Coronary artery (tissue), 2 donors: Measurements from ENCODE around the gene DRD3.

Experiments used
- DNase-seq: peaks from one replicate; pipeline ENCODE4 v3.0.0-alpha.2; 2017; ENCODE audit warnings: low spot score
- H3K27ac ChIP-seq, 2 donors: fragments of 200-600 bp; sonication (generic); one replicate each; pipeline ENCODE4 v1.5.1; 2016 to 2019
- H3K4me3 ChIP-seq: fragments of 200-600 bp; sonication (generic); 2 replicates; pipeline ENCODE4 v1.5.1; 2016; ENCODE audit warnings: mild to moderate bottlenecking, moderate library complexity
- TF ChIP-seq, protein P1 (sequence below): fragments of 200-600 bp; sonication (generic); IDR thresholded peaks from one replicate; pipeline ENCODE4 v1.5.1; 2019; ENCODE audit warnings: antibody characterized with exemption

The DRD3 gene

GRCh38 chr3:114218578-114219185 is 39.8 kb upstream of the DRD3 start:
- H3K4me3 ChIP-seq: no peak overlapping the region
- TF ChIP-seq, protein P1, sequence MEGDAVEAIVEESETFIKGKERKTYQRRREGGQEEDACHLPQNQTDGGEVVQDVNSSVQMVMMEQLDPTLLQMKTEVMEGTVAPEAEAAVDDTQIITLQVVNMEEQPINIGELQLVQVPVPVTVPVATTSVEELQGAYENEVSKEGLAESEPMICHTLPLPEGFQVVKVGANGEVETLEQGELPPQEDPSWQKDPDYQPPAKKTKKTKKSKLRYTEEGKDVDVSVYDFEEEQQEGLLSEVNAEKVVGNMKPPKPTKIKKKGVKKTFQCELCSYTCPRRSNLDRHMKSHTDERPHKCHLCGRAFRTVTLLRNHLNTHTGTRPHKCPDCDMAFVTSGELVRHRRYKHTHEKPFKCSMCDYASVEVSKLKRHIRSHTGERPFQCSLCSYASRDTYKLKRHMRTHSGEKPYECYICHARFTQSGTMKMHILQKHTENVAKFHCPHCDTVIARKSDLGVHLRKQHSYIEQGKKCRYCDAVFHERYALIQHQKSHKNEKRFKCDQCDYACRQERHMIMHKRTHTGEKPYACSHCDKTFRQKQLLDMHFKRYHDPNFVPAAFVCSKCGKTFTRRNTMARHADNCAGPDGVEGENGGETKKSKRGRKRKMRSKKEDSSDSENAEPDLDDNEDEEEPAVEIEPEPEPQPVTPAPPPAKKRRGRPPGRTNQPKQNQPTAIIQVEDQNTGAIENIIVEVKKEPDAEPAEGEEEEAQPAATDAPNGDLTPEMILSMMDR: no peak
- H3K27ac ChIP-seq: no peak overlapping the region
- no peak for DNase-seq

DNA sequence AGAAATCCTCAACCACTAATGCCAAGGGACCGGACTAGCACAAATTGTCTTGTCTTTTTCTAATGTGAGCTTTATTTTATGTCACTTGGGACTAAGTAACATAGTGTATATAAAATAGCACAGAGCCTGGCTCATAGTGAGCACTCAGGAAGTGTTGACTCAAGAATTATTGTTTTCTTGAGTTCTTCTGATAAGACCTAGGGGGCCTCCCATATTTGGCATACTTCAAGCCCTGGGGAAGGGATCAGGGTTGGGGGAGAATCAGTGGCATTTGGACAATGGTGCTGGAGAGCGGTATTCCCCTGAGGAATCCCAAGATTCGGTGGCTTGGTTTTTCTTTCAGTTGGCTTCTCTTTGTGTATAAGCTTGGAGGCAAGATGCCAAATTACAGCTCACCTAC is 39.2 kb upstream of the DRD3 start:
- H3K27ac ChIP-seq: no peak overlapping the region
- no peak overlapping the region for H3K4me3 ChIP-seq
- no peak for DNase-seq
- TF ChIP-seq, protein P1: no peak

DNA sequence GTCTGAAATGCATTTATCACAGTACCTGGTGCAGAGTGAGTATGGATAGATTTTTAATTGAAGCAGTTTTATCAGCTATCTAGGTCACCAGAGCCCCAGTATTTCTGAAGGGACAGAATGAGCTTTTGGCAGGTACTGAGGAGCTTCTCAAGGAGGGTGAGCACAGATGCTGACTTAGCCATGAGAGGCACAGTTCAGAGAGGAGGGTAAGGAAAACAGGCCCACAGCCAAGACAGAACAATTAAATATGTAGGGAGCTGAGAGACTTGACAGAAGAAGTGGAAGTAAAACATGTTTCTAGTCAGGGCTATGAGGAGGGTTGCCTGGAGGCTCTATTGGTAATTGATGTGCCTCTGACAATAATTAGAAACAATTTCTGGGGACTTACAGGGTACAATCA is 38.4 kb upstream of the DRD3 start:
- no peak for DNase-seq
- H3K4me3 ChIP-seq: no peak overlapping the region
- TF ChIP-seq, protein P1: no peak
- H3K27ac ChIP-seq: no peak overlapping the region

GRCh38 chr3:114216186-114216970 is 37.5 kb upstream of the DRD3 start:
- no peak for DNase-seq
- Histone ChIP-seq H3K27ac (no peak overlapping the region), H3K4me3 (no peak overlapping the region)
- TF ChIP-seq, protein P1: no peak

DNA sequence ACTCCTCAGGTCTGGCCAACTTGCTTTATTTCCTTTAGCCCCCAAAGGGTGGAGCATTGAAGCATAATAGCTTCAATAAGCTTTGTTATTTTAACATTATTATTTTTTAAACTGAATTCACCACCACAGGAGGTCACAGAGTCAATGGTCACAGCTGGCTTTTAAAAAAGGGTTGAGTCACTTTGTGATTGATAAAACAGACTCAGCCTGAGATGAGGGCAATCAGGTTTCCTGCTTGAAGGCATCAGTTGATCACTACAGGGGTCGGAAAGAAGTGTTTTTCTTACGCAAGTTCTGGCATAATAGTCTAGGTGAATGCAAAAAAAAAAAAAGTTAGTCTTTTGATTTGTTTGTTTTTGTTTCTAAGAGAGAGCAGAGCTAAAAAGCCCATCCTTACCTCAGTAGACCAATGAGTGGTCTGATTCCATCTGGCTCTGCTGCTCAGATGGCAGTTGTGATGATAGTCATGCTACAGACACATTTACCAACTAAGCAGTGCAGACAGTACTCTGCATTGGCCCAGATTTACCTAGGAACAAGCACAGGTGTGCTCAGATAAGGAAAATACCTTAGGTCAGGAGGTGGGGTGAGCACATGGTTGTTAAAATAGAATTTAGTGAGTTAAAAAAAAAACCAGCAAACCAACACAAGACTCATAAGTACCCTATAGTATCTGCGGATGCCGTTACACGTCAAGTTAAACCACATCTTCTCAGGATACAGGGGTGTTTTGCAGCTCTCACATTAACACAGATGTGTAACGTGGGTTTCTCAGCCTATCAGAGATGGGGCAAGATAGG is 35.9 kb upstream of the DRD3 start:
- peak overlapping the region; percentile 46 for H3K4me3 ChIP-seq
- no peak overlapping the region for H3K27ac ChIP-seq
- TF ChIP-seq, protein P1: no peak
- DNase-seq: no peak

DNA sequence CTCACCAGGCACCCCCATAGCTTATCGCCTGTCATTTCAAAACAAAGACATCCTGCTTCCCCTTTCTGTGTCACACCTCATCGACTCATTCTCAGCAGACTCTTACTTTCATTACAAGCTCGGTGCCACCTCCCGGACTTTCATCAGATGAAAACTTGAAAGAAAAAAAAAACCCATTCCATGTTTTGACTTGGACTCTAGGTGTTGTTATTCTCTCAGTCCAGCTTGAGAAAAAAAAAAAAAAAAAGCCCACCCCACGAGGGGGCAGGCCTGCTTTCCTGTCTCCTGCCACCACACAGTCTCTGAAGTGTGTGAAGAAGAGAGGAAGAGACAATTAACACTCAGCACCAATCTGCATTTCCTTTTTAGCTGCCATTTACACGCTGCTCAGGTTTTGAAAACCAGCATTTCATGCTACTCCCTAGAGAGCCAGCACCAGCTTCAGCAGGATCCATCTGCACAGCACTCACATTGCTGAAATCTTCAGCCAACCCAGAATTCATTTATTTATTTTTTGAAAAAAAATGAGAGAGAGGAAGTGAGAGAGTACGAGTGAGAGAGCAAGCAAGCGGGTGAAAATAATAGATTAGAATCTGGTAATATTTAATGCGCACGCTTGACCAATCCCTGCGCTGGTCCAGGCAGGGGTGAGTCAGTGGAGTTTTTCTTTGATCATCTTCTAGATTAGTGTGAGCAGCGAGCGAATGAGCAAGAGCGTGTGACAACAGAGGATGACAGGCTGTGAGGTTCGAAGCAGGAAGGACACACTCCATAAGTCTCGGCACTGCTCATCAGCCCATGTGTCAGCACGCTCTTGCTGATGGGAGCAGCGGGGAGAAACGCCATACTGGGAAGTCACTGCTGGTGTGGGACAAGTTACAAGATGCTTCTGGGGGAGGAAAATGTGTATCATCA is 35.0 kb upstream of the DRD3 start:
- TF ChIP-seq, protein P1: no peak
- Histone ChIP-seq H3K4me3 (peak overlapping the region; percentile 46), H3K27ac (no peak overlapping the region)
- DNase-seq: no peak
